Cardiac muscle cell (in vitro differentiated cells and primary cell): ENCODE data around the gene PAM. TPM values are rescaled to one million over a fixed set of nuclear protein-coding genes. Genes with fewer than 3 reads are reported as not detected.

ENCODE experiments used
- DNase-seq, 2 donors: peaks; one replicate each; pipeline versions ENCODE4 v3.0.0 to v3.0.0-alpha.2; 2010 to 2017; ENCODE audit warnings: low read depth in 1 of 2, low spot score in 1 of 2
- H3K27ac ChIP-seq: fragments of 200-600 bp; sonication (generic); 2 replicates; pipeline ENCODE4 v1.5.1; 2016
- H3K27me3 ChIP-seq: fragments of 200-600 bp; sonication (generic); 2 replicates; pipeline ENCODE4 v1.6.0; 2016; ENCODE audit warnings: control low read depth
- H3K36me3 ChIP-seq: fragments of 200-600 bp; sonication (generic); 2 replicates; pipeline ENCODE4 v1.5.1; 2016; ENCODE audit warnings: control low read depth
- H3K4me1 ChIP-seq: fragments of 200-600 bp; sonication (generic); 2 replicates; pipeline ENCODE4 v1.8.1; 2017; ENCODE audit warnings: low read depth, mild to moderate bottlenecking, mixed run types
- H3K4me3 ChIP-seq: fragments of 200-600 bp; sonication (generic); 2 replicates; pipeline ENCODE4 v1.5.1; 2016; ENCODE audit warnings: mild to moderate bottlenecking
- H3K9me3 ChIP-seq: fragments of 200-600 bp; sonication (generic); 2 replicates; pipeline ENCODE4 v1.5.1; 2017; ENCODE audit warnings: low read depth, mild to moderate bottlenecking, control low read depth
- polyA plus RNA-seq: library from polyadenylated mRNA; unstranded; fragments of >200 nt; fragmentation: Nextera tagmentation; extraction: Ambion mirVana; gene quantifications from 2 replicates; pipeline ENCODE4 v1.2.1, GENCODE V29; 2016
- total RNA-seq: library from RNA; depleted of rRNA; stranded (reverse); fragments of >200 nt; gene quantifications from 2 replicates; pipeline ENCODE4 v1.2.3, GENCODE V29; 2016
- TF ChIP-seq, protein P1 (sequence below): IDR thresholded peaks from 2 replicates; pipeline ENCODE4 v1.5.1; 2012; ENCODE audit warnings: low read depth, mild to moderate bottlenecking, low read length

Gene PAM
- total and polyA plus RNA-seq, 2 experiments from 2014 or later = 375 to 392 TPM

DNA sequence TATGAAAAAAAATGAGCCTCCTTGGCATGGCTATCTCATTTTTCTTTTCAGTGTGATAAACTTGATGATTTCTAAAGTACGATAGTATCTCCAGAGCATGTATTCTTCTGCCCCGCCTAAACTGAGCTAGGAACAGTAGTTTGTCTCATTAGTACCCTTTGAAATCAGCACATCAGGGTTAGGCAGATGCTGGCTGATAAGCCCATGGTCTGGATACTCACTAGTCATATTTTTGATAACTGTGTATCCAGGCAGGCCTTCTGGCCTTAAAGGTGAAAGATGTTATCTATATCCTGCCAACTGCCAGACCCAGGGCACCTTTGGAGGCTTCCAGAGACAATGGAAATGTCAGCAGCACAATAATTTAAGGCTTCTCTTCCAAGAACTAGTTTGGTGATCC is 261.1 kb downstream of the PAM start:
- H3K9me3 ChIP-seq = no peaks in the 10 kb centered on the region
- peaks cover 13% of the 10 kb centered on the region for H3K36me3 ChIP-seq
- TF ChIP-seq, protein P1, sequence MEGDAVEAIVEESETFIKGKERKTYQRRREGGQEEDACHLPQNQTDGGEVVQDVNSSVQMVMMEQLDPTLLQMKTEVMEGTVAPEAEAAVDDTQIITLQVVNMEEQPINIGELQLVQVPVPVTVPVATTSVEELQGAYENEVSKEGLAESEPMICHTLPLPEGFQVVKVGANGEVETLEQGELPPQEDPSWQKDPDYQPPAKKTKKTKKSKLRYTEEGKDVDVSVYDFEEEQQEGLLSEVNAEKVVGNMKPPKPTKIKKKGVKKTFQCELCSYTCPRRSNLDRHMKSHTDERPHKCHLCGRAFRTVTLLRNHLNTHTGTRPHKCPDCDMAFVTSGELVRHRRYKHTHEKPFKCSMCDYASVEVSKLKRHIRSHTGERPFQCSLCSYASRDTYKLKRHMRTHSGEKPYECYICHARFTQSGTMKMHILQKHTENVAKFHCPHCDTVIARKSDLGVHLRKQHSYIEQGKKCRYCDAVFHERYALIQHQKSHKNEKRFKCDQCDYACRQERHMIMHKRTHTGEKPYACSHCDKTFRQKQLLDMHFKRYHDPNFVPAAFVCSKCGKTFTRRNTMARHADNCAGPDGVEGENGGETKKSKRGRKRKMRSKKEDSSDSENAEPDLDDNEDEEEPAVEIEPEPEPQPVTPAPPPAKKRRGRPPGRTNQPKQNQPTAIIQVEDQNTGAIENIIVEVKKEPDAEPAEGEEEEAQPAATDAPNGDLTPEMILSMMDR = no peak
- no peaks in the 10 kb centered on the region for H3K4me1 ChIP-seq
- no peak overlapping the region for H3K27ac ChIP-seq
- H3K27me3 ChIP-seq = no peaks in the 10 kb centered on the region
- no peak overlapping the region for H3K4me3 ChIP-seq
- DNase-seq = no peak

DNA sequence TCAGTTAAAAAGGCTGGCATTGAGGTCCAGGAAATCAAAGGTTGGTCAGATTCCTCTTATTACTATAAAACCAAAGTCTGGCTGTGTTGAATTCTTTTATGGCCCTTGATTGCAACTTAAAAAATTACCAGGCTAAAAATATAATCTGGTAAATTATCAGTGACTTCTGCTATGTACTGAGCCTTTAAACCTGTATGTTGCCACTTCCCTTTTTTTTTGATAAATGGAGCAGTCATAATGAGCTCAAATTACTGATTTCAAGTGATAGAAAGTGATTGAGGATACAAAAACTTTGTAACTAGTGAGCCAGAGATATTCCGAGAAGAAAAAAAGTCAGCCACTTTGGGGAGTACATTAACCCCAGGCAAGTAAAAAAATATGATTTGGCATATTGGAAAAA is 264.7 kb downstream of the PAM start:
- no peak for DNase-seq
- H3K9me3 ChIP-seq = no peaks in the 10 kb centered on the region
- TF ChIP-seq, protein P1 = no peak
- no peaks in the 10 kb centered on the region for H3K27me3 ChIP-seq
- no peak overlapping the region for H3K4me3 ChIP-seq
- peaks cover 16% of the 10 kb centered on the region for H3K36me3 ChIP-seq
- H3K27ac ChIP-seq = no peak overlapping the region
- H3K4me1 ChIP-seq = no peaks in the 10 kb centered on the region

DNA sequence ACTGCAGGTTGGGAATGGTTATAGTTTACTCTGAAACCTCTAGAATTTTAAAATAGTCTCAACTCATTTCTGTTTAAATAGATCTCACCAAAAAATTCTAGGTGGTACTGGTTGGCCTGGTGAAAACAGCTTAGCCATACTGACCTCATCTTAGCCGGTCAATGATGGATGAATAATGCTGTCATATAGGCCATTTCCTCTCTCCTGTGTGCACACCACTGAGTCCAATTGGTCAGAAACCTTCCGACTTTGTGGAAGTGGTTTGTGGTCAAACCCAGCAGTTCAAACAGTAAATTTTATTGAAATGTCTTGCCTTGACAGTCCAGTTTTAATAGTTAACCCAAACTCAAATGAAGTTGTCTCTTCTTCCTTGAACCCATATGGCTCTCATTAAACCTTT is 266.2 kb downstream of the PAM start:
- H3K9me3 ChIP-seq = no peaks in the 10 kb centered on the region
- no peak overlapping the region for H3K4me3 ChIP-seq
- H3K27ac ChIP-seq = no peak overlapping the region
- DNase-seq = no peak
- TF ChIP-seq, protein P1 = no peak
- no peaks in the 10 kb centered on the region for H3K27me3 ChIP-seq
- H3K4me1 ChIP-seq = no peaks in the 10 kb centered on the region
- H3K36me3 ChIP-seq = peaks cover 16% of the 10 kb centered on the region

- Histone ChIP-seq H3K27me3 (no peaks in the 10 kb centered on the region), H3K36me3 (peaks cover 20% of the 10 kb centered on the region), H3K27ac (no peak overlapping the region), H3K4me3 (no peak overlapping the region), H3K4me1 (no peaks in the 10 kb centered on the region), H3K9me3 (no peaks in the 10 kb centered on the region)
- TF ChIP-seq, protein P1 = no peak
- DNase-seq = no peak
Observed at GRCh38 chr5:103027267-103027666, 272.2 kb downstream of the PAM start.

- H3K4me3 ChIP-seq = no peak overlapping the region
- no peaks in the 10 kb centered on the region for H3K9me3 ChIP-seq
- peaks cover 24% of the 10 kb centered on the region for H3K36me3 ChIP-seq
- TF ChIP-seq, protein P1 = peak; percentile 42
- no peaks in the 10 kb centered on the region for H3K27me3 ChIP-seq
- no peak overlapping the region for H3K27ac ChIP-seq
- DNase-seq = peak in 1 of 2 donors; percentile 11
- H3K4me1 ChIP-seq = no peaks in the 10 kb centered on the region
Observed at GRCh38 chr5:103031607-103032006, 276.5 kb downstream of the PAM start.

DNA sequence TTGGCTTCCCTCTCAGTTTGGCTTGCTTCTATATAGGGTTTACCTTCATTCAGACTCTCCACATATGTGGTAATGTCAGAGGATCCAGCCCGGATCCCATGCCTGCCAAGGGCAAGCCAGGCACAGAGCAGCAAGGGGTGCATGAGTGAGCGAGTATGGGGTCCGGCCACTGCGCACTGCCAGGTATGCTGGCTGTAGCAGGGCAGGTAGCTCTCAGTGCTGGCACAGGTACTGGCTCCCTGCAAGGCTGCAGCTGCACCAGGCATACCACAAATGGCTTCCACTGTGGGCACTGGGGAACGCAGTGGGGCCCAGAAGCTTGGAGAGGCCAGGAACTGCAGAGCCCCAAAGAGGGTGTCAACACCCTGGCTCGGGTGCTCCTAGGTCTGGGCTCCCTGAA is 278.6 kb downstream of the PAM start:
- DNase-seq = no peak
- Histone ChIP-seq H3K9me3 (no peaks in the 10 kb centered on the region), H3K4me1 (no peaks in the 10 kb centered on the region), H3K27me3 (no peaks in the 10 kb centered on the region), H3K36me3 (peaks cover 16% of the 10 kb centered on the region), H3K27ac (no peak overlapping the region), H3K4me3 (no peak overlapping the region)
- TF ChIP-seq, protein P1 = no peak
